ENCODE measurements around the gene SP7. TPM values are rescaled to one million over a fixed set of nuclear protein-coding genes. Genes with fewer than 3 reads are reported as not detected.
A peak's percentile ranks its signal among the peaks of the same experiment; 100 is the strongest.

SP7 gene
- total RNA-seq, 1 experiment from 2014 or later, result not detected

DNA sequence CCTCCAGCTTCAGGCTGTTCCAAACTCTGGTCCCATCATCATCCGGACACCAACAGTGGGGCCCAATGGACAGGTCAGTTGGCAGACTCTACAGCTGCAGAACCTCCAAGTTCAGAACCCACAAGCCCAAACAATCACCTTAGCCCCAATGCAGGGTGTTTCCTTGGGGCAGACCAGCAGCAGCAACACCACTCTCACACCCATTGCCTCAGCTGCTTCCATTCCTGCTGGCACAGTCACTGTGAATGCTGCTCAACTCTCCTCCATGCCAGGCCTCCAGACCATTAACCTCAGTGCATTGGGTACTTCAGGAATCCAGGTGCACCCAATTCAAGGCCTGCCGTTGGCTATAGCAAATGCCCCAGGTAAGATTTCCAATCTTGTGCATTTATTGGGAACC lies 47.1 kb upstream of the SP7 start:
- H3K23me2 ChIP-seq (ENCODE audit: insufficient read length, low read depth, low read length, poor library complexity, severe bottlenecking), result peaks cover 3% of the 10 kb centered on the region
- H2BK120ac ChIP-seq (ENCODE audit: low read depth, low read length, poor library complexity, severe bottlenecking), result no peak overlapping the region
- H3K27ac Mint-ChIP-seq, result peak overlapping the region in 1 of 3 experiments; percentile 77; a peak in 2 of 7 replicates
- H4K8ac ChIP-seq (replicated peaks; ENCODE audit: insufficient read length, low read depth, low read length), result no peak overlapping the region
- no peak overlapping the region for H3K23ac ChIP-seq (ENCODE audit: insufficient read length, low read depth, low read length)
- no peak overlapping the region for H2BK20ac ChIP-seq (ENCODE audit: low read depth, low read length, poor library complexity, severe bottlenecking)
- peaks cover 3% of the 10 kb centered on the region for H3K4me1 ChIP-seq (ENCODE audit: insufficient read depth, low read length)
- peaks cover 28 to 61% (median 51%) of the 10 kb centered on the region in 3 experiments for H3K36me3 Mint-ChIP-seq (ENCODE audit: insufficient read depth in 1 of 3, low read depth in 3 of 3)
- no peaks in the 10 kb centered on the region for H3K27me3 ChIP-seq (ENCODE audit: insufficient read depth, low read length)
- no peak overlapping the region for H4K91ac ChIP-seq (ENCODE audit: insufficient read length, low read depth, low read length)
- no peak overlapping the region for H3K4me2 ChIP-seq (ENCODE audit: insufficient read depth, insufficient read length, low read length)
- H2BK12ac ChIP-seq (ENCODE audit: insufficient read length, low read depth, low read length), result no peak overlapping the region
- H3K4me1 Mint-ChIP-seq, result peaks cover 25 to 42% of the 10 kb centered on the region in 2 experiments
- no peak overlapping the region for H2AK5ac ChIP-seq (ENCODE audit: insufficient read length, low read length)
- H2BK5ac ChIP-seq (ENCODE audit: insufficient read length, low read length), result no peak overlapping the region
- no peak for DNase-seq
- no peak overlapping the region for H3K27ac ChIP-seq (ENCODE audit: insufficient read length, low read depth, low read length)
- no peaks in the 10 kb centered on the region for H4K20me1 ChIP-seq (ENCODE audit: control insufficient read depth, insufficient read depth, insufficient read length)
- WGBS (ENCODE audit: extremely low coverage, insufficient read length, low lambda C conversion rate), result no CpG with 5 or more reads among the region's 2 CpGs
- H3T11ph ChIP-seq (ENCODE audit: low read length), result no peak overlapping the region
- H2BK15ac ChIP-seq (ENCODE audit: low read depth, low read length), result no peak overlapping the region
- no peaks in the 10 kb centered on the region for H3K27me3 Mint-ChIP-seq (ENCODE audit: low read depth)
- no peak overlapping the region for H3K18ac ChIP-seq (ENCODE audit: insufficient read length, low read depth, low read length)
- peaks cover 12% of the 10 kb centered on the region for H3K79me1 ChIP-seq (ENCODE audit: insufficient read depth, low read depth, low read length, poor library complexity, severe bottlenecking)
- no peak for TF ChIP-seq CTCF (conservative IDR thresholded peaks at IDR 0.05)
- no peak overlapping the region for H2AFZ ChIP-seq (ENCODE audit: low read length)
- H3K9me3 ChIP-seq (ENCODE audit: control insufficient read depth, low read depth, low read length), result no peaks in the 10 kb centered on the region
- peaks cover 23% of the 10 kb centered on the region; the same call in 1 of the 2 replicates for H3K79me2 ChIP-seq (ENCODE audit: insufficient read depth, low read length)
- peak overlapping the region in 1 of 2 experiments; percentile 38; a peak in 3 of 5 replicates for H3K4me3 Mint-ChIP-seq
- H3K14ac ChIP-seq (ENCODE audit: insufficient read depth, low read length), result no peak overlapping the region
- no peak overlapping the region for H4K5ac ChIP-seq (ENCODE audit: insufficient read length, low read depth, low read length)
- H3K4ac ChIP-seq (ENCODE audit: low read depth, low read length), result no peak overlapping the region
- peaks cover 0 to 6% of the 10 kb centered on the region in 2 experiments; a peak in 2 of 5 replicates for H3K9me3 Mint-ChIP-seq
- no peak overlapping the region for H3K9ac ChIP-seq (ENCODE audit: extremely low read depth, insufficient read length, low read length)
- no peak overlapping the region for H3K56ac ChIP-seq (ENCODE audit: insufficient read length, low read depth, low read length)
